Stimulated activated naive CD8-positive, alpha-beta T cell treated with anti-CD3 and anti-CD28 coated beads, Interleukin-15, amount 100 ng/mL, for 72 hours (primary cell): ENCODE measurements around the gene PPM1K.

Source experiments
- ATAC-seq: fragments of 150-1000 bp; cut with Tn5 transposase; 2 replicates; pipeline ENCODE4 v1.10.0; 2021; ENCODE audit warnings: mild to moderate bottlenecking, moderate library complexity
- DNase-seq, 2 donors: peaks; one replicate each; pipeline ENCODE4 v3.0.0; 2021 to 2022
- H3K27ac Mint-ChIP-seq, 2 donors: one replicate each; pipeline ENCODE4 v1.8.0; 2022; ENCODE audit warnings: mild to moderate bottlenecking in 2 of 2, mixed read lengths in 2 of 2, moderate library complexity in 2 of 2
- H3K27me3 Mint-ChIP-seq: one replicate; pipeline ENCODE4 v1.8.0; 2022; ENCODE audit warnings: mixed read lengths
- H3K4me1 Mint-ChIP-seq: one replicate; pipeline ENCODE4 v1.8.0; 2022; ENCODE audit warnings: mild to moderate bottlenecking, mixed read lengths
- H3K4me3 Mint-ChIP-seq, 2 donors: one replicate each; pipeline ENCODE4 v1.8.0; 2022; ENCODE audit warnings: mild to moderate bottlenecking in 2 of 2, mixed read lengths in 2 of 2, moderate library complexity in 1 of 2
- H3K9me3 Mint-ChIP-seq, 2 donors: one replicate each; pipeline ENCODE4 v1.8.0; 2022; ENCODE audit warnings: mixed read lengths in 2 of 2

The PPM1K gene

DNA sequence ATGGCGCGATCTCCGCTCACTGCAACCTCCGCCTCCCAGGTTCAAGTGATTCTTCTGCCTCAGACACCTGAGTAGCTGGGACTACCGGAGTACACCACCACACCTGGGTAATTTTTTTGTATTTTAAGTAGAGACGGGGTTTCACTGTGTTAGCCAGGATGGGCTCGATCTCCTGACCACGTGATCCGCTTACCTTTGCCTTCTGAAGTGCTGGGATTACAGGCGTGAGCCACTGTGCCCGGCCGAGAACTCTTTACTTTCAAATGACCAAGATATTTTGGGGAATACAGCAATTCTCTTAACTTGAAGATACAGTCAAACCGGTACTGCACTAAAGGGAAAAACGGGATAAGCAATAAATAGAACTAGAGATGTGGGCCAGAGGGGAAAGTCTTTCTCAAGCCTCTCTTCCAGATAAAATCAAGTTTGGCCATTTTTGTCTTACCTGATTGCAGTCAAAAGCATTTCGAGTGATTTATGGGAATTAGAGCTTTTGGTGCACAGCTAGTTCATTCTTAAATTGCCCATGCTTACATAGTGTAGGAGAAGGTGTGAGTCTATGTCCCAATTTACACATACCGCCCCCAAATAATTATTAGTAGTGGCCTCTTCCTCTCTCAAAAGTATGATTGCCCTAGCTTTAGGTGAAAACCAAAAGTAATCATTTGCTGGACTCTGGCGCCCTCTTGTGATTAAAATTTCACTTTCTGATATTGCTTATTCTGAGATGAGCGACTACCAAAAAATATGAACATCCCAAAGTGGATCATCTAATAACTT lies 72.7 kb downstream of the PPM1K start:
- H3K27ac Mint-ChIP-seq, result no peak overlapping the region
- no peaks in the 10 kb centered on the region for H3K9me3 Mint-ChIP-seq
- H3K4me3 Mint-ChIP-seq, result no peak overlapping the region
- no peaks in the 10 kb centered on the region for H3K27me3 Mint-ChIP-seq
- peak; percentile 31 to 44 for DNase-seq
- ATAC-seq, result peak; percentile 61
- H3K4me1 Mint-ChIP-seq, result no peaks in the 10 kb centered on the region

DNA sequence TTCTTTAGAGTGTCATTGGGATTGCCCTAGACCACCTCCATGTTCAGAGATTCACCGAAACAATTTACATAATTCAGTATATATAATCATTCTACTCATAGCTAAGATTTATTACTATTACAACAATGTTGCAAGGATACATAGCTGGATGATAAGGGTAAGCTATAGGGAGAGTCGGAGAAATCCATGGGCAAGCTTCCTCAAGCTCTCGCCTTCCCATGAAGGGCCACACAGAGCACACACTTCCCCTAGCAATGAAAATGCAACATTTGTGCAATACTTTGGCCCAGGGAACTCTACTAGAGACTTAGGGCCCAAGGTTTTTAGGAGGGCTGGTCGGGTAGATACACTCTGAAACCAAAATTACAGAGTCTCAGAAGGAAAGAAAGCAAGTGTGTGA lies 76.2 kb downstream of the PPM1K start:
- Mint-ChIP-seq H3K9me3 (no peaks in the 10 kb centered on the region), H3K4me1 (no peaks in the 10 kb centered on the region), H3K27me3 (no peaks in the 10 kb centered on the region), H3K4me3 (no peak overlapping the region), H3K27ac (no peak overlapping the region)
- ATAC-seq (no peak), DNase-seq (no peak)
